Fibroblast of villous mesenchyme (primary cell): ENCODE results near the gene MKKS. TPM values are rescaled to one million over a fixed set of nuclear protein-coding genes. Genes with fewer than 3 reads are reported as not detected.

Experiments
- DNase-seq: peaks from one replicate; pipeline ENCODE4 v3.0.0-alpha.2; 2010; ENCODE audit warnings: low read depth
- H3K4me3 ChIP-seq: 2 replicates; pipeline ENCODE4 v1.5.1; 2011; ENCODE audit warnings: low read depth, mild to moderate bottlenecking, low read length
- total RNA-seq: library from RNA; depleted of rRNA; stranded (reverse); fragments of >200 nt; gene quantifications from 2 replicates; pipeline ENCODE4 v1.2.3, GENCODE V29; 2012
- TF ChIP-seq, protein P1 (sequence below): IDR thresholded peaks from 2 replicates; pipeline ENCODE4 v1.5.1; 2012; ENCODE audit warnings: low read depth, mild to moderate bottlenecking, low read length; ENCODE audit not compliant: insufficient read depth

The MKKS gene
- total RNA-seq, 1 donor = 9.1 TPM

GRCh38 chr20:10467681-10468339, 33.8 kb upstream of the MKKS start:
- no peak overlapping the region for H3K4me3 ChIP-seq
- no peak for DNase-seq
- TF ChIP-seq, protein P1, sequence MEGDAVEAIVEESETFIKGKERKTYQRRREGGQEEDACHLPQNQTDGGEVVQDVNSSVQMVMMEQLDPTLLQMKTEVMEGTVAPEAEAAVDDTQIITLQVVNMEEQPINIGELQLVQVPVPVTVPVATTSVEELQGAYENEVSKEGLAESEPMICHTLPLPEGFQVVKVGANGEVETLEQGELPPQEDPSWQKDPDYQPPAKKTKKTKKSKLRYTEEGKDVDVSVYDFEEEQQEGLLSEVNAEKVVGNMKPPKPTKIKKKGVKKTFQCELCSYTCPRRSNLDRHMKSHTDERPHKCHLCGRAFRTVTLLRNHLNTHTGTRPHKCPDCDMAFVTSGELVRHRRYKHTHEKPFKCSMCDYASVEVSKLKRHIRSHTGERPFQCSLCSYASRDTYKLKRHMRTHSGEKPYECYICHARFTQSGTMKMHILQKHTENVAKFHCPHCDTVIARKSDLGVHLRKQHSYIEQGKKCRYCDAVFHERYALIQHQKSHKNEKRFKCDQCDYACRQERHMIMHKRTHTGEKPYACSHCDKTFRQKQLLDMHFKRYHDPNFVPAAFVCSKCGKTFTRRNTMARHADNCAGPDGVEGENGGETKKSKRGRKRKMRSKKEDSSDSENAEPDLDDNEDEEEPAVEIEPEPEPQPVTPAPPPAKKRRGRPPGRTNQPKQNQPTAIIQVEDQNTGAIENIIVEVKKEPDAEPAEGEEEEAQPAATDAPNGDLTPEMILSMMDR = no peak

GRCh38 chr20:10466855-10467254, 32.8 kb upstream of the MKKS start:
- no peak overlapping the region for H3K4me3 ChIP-seq
- TF ChIP-seq, protein P1 = no peak
- no peak for DNase-seq

DNA sequence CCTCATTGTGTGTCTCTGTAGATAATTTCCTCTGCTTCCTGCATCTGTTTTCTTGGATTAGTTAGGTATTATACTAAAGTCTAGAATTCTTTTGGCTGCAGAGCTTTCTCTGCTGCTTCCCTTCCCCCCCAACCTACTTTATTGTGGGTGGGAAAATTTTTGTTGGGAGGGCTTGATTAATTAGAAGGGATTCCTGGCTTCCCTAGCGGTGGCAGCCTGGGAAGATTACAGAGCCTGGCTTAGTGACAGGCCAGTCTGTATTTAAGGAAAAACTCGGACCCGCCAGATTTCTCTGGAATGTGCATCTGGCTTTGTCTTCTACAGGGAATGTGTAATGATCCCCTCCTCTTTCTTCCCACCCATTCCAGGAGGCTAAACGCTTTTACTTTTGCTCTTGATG, 32.3 kb upstream of the MKKS start:
- no peak for DNase-seq
- H3K4me3 ChIP-seq = no peak overlapping the region
- TF ChIP-seq, protein P1 = no peak

GRCh38 chr20:10465135-10465534, 31.1 kb upstream of the MKKS start:
- DNase-seq = peak; percentile 48
- H3K4me3 ChIP-seq = no peak overlapping the region
- TF ChIP-seq, protein P1 = no peak

DNA sequence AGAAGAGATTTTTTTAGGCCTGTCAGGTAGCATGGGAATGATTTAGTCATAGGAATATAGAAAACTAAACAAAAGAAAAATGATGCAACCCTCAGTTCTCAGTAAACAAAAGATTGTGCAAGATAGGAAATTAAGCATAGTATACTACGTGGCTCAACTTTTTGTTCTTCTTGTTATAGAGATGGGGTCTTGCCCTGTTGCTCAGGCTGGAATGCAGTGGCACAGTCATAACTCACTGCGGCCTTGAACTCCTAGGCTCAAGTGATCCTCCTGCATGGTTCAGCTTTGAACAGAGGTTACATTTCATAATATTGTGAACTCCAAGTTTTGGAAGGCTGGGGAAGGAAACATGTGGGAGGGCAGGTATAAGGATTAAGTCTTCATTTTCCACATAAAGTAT, 29.6 kb upstream of the MKKS start:
- H3K4me3 ChIP-seq = no peak overlapping the region
- DNase-seq = no peak
- TF ChIP-seq, protein P1 = no peak

- DNase-seq = no peak
- TF ChIP-seq, protein P1 = no peak
- H3K4me3 ChIP-seq = no peak overlapping the region
Measured at GRCh38 chr20:10462516-10462915, 28.5 kb upstream of the MKKS start.

- no peak overlapping the region for H3K4me3 ChIP-seq
- TF ChIP-seq, protein P1 = no peak
- DNase-seq = no peak
Measured at GRCh38 chr20:10461495-10461894, 27.5 kb upstream of the MKKS start.
